ENCODE data around the gene ARMS2.

Gene ARMS2

GRCh38 chr10:122454603-122455080 lies at the start of gene ARMS2:
TSS of gene ARMS2 (plus strand) at chr10:122454653. CDS start at chr10:122454728, 75 bp downstream.
- DNase-seq, result no peak

- no peak for DNase-seq
Measured at GRCh38 chr10:122407375-122408125, 46.9 kb upstream of the ARMS2 start.

- DNase-seq, result no peak
Measured at GRCh38 chr10:122413327-122413726, 41.1 kb upstream of the ARMS2 start.

- no peak for DNase-seq
Measured at GRCh38 chr10:122417667-122418066, 36.8 kb upstream of the ARMS2 start.

GRCh38 chr10:122419016-122419415 lies 35.4 kb upstream of the ARMS2 start:
- DNase-seq, result no peak

GRCh38 chr10:122419876-122420623 lies 34.4 kb upstream of the ARMS2 start:
- no peak for DNase-seq

- DNase-seq, result no peak
Measured at GRCh38 chr10:122420624-122421007, 33.8 kb upstream of the ARMS2 start.

GRCh38 chr10:122421054-122421625 lies 33.3 kb upstream of the ARMS2 start:
- DNase-seq, result no peak

- no peak for DNase-seq
Measured at GRCh38 chr10:122421742-122422141, 32.7 kb upstream of the ARMS2 start.

- DNase-seq, result no peak
Measured at GRCh38 chr10:122422266-122422989, 32.0 kb upstream of the ARMS2 start.

- DNase-seq, result no peak
Measured at GRCh38 chr10:122424059-122424458, 30.4 kb upstream of the ARMS2 start.

- DNase-seq, result no peak
Measured at GRCh38 chr10:122426829-122427228, 27.6 kb upstream of the ARMS2 start.

- no peak for DNase-seq
Measured at GRCh38 chr10:122427280-122427679, 27.2 kb upstream of the ARMS2 start.

- no peak for DNase-seq
Measured at GRCh38 chr10:122435212-122435827, 19.1 kb upstream of the ARMS2 start.

- no peak for DNase-seq
Measured at GRCh38 chr10:122441961-122442360, 12.5 kb upstream of the ARMS2 start.

- DNase-seq, result no peak
Measured at GRCh38 chr10:122445469-122445868, 9.0 kb upstream of the ARMS2 start.

- DNase-seq, result no peak
Measured at GRCh38 chr10:122445904-122446303, 8.5 kb upstream of the ARMS2 start.

GRCh38 chr10:122446668-122447423 lies 7.6 kb upstream of the ARMS2 start:
- no peak for DNase-seq

- DNase-seq, result no peak
Measured at GRCh38 chr10:122448600-122448999, 5.9 kb upstream of the ARMS2 start.

- no peak for DNase-seq
Measured at GRCh38 chr10:122449153-122449552, 5.3 kb upstream of the ARMS2 start.

- DNase-seq, result no peak
Measured at GRCh38 chr10:122450353-122450990, 4.0 kb upstream of the ARMS2 start.

All from activated CD4-positive, alpha-beta T cell treated with anti-CD3 and anti-CD28 coated beads, Interleukin-2, amount 50 U/mL, for 48 hours (primary cell).